ENCODE data around the gene RAMAC. TPM values are rescaled to one million over a fixed set of nuclear protein-coding genes. Genes with fewer than 3 reads are reported as not detected.

The RAMAC gene
- total and polyA plus RNA-seq, 4 donors, result 15.6 to 28.6 (median 20.8) TPM

DNA sequence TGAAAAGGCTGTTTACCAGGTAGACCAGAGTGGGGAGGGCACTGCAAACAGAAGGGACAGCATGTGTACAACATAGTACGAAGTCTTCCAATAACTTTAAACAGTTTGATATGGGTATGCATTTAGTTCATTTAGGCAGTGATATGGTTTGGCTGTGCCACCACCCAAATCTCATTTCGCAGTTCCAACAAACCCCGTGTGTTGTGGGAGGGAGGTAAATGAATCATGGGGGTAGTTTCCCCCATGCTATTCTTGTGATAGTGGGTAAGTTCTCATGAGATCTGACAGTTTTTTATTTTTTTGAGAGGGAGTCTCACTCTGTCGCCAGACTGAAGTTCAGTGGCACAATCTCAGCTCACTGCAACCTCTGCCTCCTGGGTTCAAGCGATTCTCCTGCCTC is 7.6 kb upstream of the RAMAC start:
- Histone ChIP-seq H3K27me3 (ENCODE audit: control insufficient read depth in 3 of 3, insufficient read depth in 3 of 3, low read length in 2 of 3) (no peaks in the 10 kb centered on the region), H3K9me3 (ENCODE audit: control insufficient read depth in 4 of 4, insufficient read depth in 3 of 4, low read length in 3 of 4) (no peaks in the 10 kb centered on the region), H3K4me1 (ENCODE audit: control insufficient read depth in 5 of 5, insufficient read depth in 5 of 5, low read length in 5 of 5) (no peaks in the 10 kb centered on the region), H3K9ac (ENCODE audit: insufficient read depth in 1 of 2, low read length in 2 of 2) (no peak overlapping the region), H3K27ac (ENCODE audit: low read depth in 1 of 2, low read length in 1 of 2) (no peak overlapping the region), H3K4me3 (no peak overlapping the region), H3K36me3 (ENCODE audit: control insufficient read depth in 4 of 4, insufficient read depth in 4 of 4, low read length in 4 of 4) (no peaks in the 10 kb centered on the region)
- WGBS, 2 donors, result 95% methylated on average over 5 of the region's 5 CpGs
- ATAC-seq (ENCODE audit: insufficient read depth, low FRiP score), result no peak
- DNase-seq, result no peak
- TF ChIP-seq, protein P1, sequence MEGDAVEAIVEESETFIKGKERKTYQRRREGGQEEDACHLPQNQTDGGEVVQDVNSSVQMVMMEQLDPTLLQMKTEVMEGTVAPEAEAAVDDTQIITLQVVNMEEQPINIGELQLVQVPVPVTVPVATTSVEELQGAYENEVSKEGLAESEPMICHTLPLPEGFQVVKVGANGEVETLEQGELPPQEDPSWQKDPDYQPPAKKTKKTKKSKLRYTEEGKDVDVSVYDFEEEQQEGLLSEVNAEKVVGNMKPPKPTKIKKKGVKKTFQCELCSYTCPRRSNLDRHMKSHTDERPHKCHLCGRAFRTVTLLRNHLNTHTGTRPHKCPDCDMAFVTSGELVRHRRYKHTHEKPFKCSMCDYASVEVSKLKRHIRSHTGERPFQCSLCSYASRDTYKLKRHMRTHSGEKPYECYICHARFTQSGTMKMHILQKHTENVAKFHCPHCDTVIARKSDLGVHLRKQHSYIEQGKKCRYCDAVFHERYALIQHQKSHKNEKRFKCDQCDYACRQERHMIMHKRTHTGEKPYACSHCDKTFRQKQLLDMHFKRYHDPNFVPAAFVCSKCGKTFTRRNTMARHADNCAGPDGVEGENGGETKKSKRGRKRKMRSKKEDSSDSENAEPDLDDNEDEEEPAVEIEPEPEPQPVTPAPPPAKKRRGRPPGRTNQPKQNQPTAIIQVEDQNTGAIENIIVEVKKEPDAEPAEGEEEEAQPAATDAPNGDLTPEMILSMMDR (IDR thresholded peaks at IDR 0.05; ENCODE audit: control extremely low read depth, extremely low read depth), result no peak

DNA sequence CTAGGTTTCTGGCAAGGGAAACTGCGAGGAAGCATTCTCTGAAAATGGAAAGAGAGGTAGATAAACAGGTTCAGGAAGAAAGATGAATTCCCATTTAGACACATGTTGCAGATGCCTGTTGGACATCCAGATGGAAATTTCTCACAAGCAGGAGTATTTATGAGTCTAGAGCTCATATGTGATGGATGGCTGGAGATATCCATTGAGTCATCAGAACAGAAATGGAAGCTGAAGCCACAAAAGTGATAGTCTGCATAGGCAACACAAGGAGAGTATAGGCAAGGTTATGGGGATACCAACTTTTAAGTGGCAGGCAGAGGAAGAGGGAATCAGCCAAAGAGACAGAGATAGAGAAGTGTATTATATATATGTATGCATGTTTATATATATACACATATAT is 6.3 kb upstream of the RAMAC start:
- ATAC-seq (ENCODE audit: insufficient read depth, low FRiP score) (no peak), DNase-seq (no peak)
- TF ChIP-seq, protein P1 (IDR thresholded peaks at IDR 0.05; ENCODE audit: control extremely low read depth, extremely low read depth), result no peak
- H3K36me3 ChIP-seq (ENCODE audit: control insufficient read depth in 4 of 4, insufficient read depth in 4 of 4, low read length in 4 of 4), result no peaks in the 10 kb centered on the region
- H3K9ac ChIP-seq (ENCODE audit: insufficient read depth in 1 of 2, low read length in 2 of 2), result no peak overlapping the region
- H3K4me1 ChIP-seq (ENCODE audit: control insufficient read depth in 5 of 5, insufficient read depth in 5 of 5, low read length in 5 of 5), result no peaks in the 10 kb centered on the region
- H3K27ac ChIP-seq (ENCODE audit: low read depth in 1 of 2, low read length in 1 of 2), result no peak overlapping the region
- no peak overlapping the region for H3K4me3 ChIP-seq
- WGBS, 2 donors, result 93 to 95% methylated on average over 1 of the region's 1 CpG
- no peaks in the 10 kb centered on the region for H3K27me3 ChIP-seq (ENCODE audit: control insufficient read depth in 3 of 3, insufficient read depth in 3 of 3, low read length in 2 of 3)
- no peaks in the 10 kb centered on the region for H3K9me3 ChIP-seq (ENCODE audit: control insufficient read depth in 4 of 4, insufficient read depth in 3 of 4, low read length in 3 of 4)

DNA sequence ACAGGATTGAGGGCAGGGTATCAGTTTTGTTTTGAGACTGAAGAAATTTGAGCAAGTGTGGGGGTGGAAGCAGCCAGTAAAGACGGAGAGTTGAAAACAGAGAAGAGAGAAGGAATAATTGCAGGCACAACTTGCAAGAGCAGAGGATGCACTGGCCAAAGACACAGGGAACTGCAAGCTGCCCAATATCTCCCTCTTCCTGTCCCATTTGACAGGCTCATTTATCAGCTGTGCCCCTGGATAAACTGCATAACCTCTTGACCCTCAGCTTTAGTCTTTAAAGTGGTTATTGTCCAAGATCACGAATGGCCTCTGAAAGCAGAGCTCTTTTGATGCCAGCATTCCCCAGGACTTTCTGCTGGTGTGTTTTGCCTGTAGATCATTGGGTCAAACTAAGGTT is 5.0 kb upstream of the RAMAC start:
- ATAC-seq (ENCODE audit: insufficient read depth, low FRiP score), result no peak
- H3K4me3 ChIP-seq, result no peak overlapping the region
- no peak overlapping the region for H3K9ac ChIP-seq (ENCODE audit: insufficient read depth in 1 of 2, low read length in 2 of 2)
- H3K36me3 ChIP-seq (ENCODE audit: control insufficient read depth in 4 of 4, insufficient read depth in 4 of 4, low read length in 4 of 4), result no peaks in the 10 kb centered on the region
- WGBS, 2 donors, result 53 to 69% methylated on average over 2 of the region's 2 CpGs
- no peak for DNase-seq
- no peaks in the 10 kb centered on the region for H3K9me3 ChIP-seq (ENCODE audit: control insufficient read depth in 4 of 4, insufficient read depth in 3 of 4, low read length in 3 of 4)
- H3K4me1 ChIP-seq (ENCODE audit: control insufficient read depth in 5 of 5, insufficient read depth in 5 of 5, low read length in 5 of 5), result peaks cover 0 to 6% (median 2%) of the 10 kb centered on the region in 5 donors
- no peaks in the 10 kb centered on the region for H3K27me3 ChIP-seq (ENCODE audit: control insufficient read depth in 3 of 3, insufficient read depth in 3 of 3, low read length in 2 of 3)
- H3K27ac ChIP-seq (ENCODE audit: low read depth in 1 of 2, low read length in 1 of 2), result no peak overlapping the region
- TF ChIP-seq, protein P1 (IDR thresholded peaks at IDR 0.05; ENCODE audit: control extremely low read depth, extremely low read depth), result no peak

DNA sequence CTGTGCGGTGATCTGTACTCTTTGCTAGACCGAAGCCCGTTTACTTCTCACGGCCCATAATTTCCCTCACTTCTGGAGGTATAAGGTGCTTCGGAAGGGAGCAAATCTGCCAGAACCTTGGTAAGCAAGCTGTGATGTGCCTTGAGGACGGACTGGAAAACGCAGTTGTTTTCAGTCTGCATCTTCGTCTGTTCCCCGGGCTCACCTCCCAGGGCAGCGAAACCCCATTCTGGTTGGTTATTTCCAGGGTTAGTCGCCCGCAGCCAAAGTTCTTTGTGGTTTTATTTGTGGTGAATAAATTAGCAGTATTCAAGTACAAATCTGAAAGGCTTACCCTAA is 401 bp downstream of the RAMAC start:
- DNase-seq (peak in 1 of 3 donors; percentile 29), ATAC-seq (ENCODE audit: insufficient read depth, low FRiP score) (peak; percentile 25)
- TF ChIP-seq, protein P1 (IDR thresholded peaks at IDR 0.05; ENCODE audit: control extremely low read depth, extremely low read depth), result no peak
- peak overlapping the region; percentile 82 to 96 for H3K9ac ChIP-seq (ENCODE audit: insufficient read depth in 1 of 2, low read length in 2 of 2)
- peaks cover 0 to 7% (median 3%) of the 10 kb centered on the region in 4 donors for H3K36me3 ChIP-seq (ENCODE audit: control insufficient read depth in 4 of 4, insufficient read depth in 4 of 4, low read length in 4 of 4)
- peak overlapping the region; percentile 94 for H3K4me3 ChIP-seq
- H3K27me3 ChIP-seq (ENCODE audit: control insufficient read depth in 3 of 3, insufficient read depth in 3 of 3, low read length in 2 of 3), result no peaks in the 10 kb centered on the region
- H3K27ac ChIP-seq (ENCODE audit: low read depth in 1 of 2, low read length in 1 of 2), result peak overlapping the region; percentile 0 to 71
- H3K4me1 ChIP-seq (ENCODE audit: control insufficient read depth in 5 of 5, insufficient read depth in 5 of 5, low read length in 5 of 5), result peaks cover 0 to 15% (median 3%) of the 10 kb centered on the region in 5 donors
- whole genome bisulfite sequencing, 2 donors, result 1% methylated on average over 12 of the region's 12 CpGs
- H3K9me3 ChIP-seq (ENCODE audit: control insufficient read depth in 4 of 4, insufficient read depth in 3 of 4, low read length in 3 of 4), result no peaks in the 10 kb centered on the region

Measured in lung (tissue), 12 donors.